H7 (cell line): ENCODE results near the gene GJD2. TPM values are rescaled to one million over a fixed set of nuclear protein-coding genes. Genes with fewer than 3 reads are reported as not detected.
A peak's percentile ranks its signal among the peaks of the same experiment; 100 is the strongest.

Source experiments
- DNase-seq: peaks from one replicate; pipeline ENCODE4 v3.0.0; 2012
- H3K27me3 ChIP-seq: 2 replicates; pipeline ENCODE4 v1.6.0; 2011; ENCODE audit warnings: mild to moderate bottlenecking, low read length; ENCODE audit not compliant: control insufficient read depth, insufficient read depth
- H3K36me3 ChIP-seq: replicated peaks from 2 replicates; pipeline ENCODE4 v1.5.1; 2011; ENCODE audit warnings: low read length; ENCODE audit not compliant: control insufficient read depth, insufficient read depth
- H3K4me3 ChIP-seq: 2 replicates; pipeline ENCODE4 v1.5.1; 2011; ENCODE audit warnings: low read depth, mild to moderate bottlenecking, control low read depth, low read length, moderate library complexity; ENCODE audit not compliant: insufficient read depth
- total RNA-seq: library from RNA; depleted of rRNA; stranded (reverse); fragments of >200 nt; shearing (Covaris generic); gene quantifications from 2 replicates; pipeline ENCODE4 v1.2.3, GENCODE V29; 2014

Gene GJD2
- total RNA-seq, 1 experiment from 2014 or later: 0.07 TPM

GRCh38 chr15:34789326-34789725, 34.5 kb upstream of the GJD2 start:
- H3K27me3 ChIP-seq: peaks cover 2% of the 10 kb centered on the region
- H3K4me3 ChIP-seq: no peak overlapping the region
- DNase-seq: no peak
- H3K36me3 ChIP-seq: peaks cover 2% of the 10 kb centered on the region; the same call in 1 of the 2 replicates

- Histone ChIP-seq H3K4me3 (no peak overlapping the region), H3K36me3 (no peaks in the 10 kb centered on the region), H3K27me3 (no peaks in the 10 kb centered on the region; the same call in 1 of the 2 replicates)
- no peak for DNase-seq
Observed at GRCh38 chr15:34786206-34786605, 31.4 kb upstream of the GJD2 start.

- Histone ChIP-seq H3K36me3 (no peaks in the 10 kb centered on the region), H3K27me3 (no peaks in the 10 kb centered on the region; the same call in 1 of the 2 replicates), H3K4me3 (no peak overlapping the region)
- no peak for DNase-seq
Observed at GRCh38 chr15:34783991-34784390, 29.2 kb upstream of the GJD2 start.

GRCh38 chr15:34783431-34783830, 28.6 kb upstream of the GJD2 start:
- Histone ChIP-seq H3K27me3 (no peaks in the 10 kb centered on the region; the same call in 1 of the 2 replicates), H3K36me3 (no peaks in the 10 kb centered on the region), H3K4me3 (no peak overlapping the region)
- DNase-seq: no peak

GRCh38 chr15:34782901-34783300, 28.1 kb upstream of the GJD2 start:
- Histone ChIP-seq H3K4me3 (no peak overlapping the region), H3K27me3 (no peaks in the 10 kb centered on the region; the same call in 1 of the 2 replicates), H3K36me3 (no peaks in the 10 kb centered on the region)
- DNase-seq: no peak

GRCh38 chr15:34780725-34781124, 25.9 kb upstream of the GJD2 start:
- Histone ChIP-seq H3K27me3 (no peaks in the 10 kb centered on the region), H3K36me3 (no peaks in the 10 kb centered on the region), H3K4me3 (no peak overlapping the region)
- DNase-seq: no peak

- Histone ChIP-seq H3K27me3 (no peaks in the 10 kb centered on the region), H3K36me3 (no peaks in the 10 kb centered on the region), H3K4me3 (no peak overlapping the region)
- no peak for DNase-seq
Observed at GRCh38 chr15:34776606-34777105, 21.9 kb upstream of the GJD2 start.

- Histone ChIP-seq H3K36me3 (no peaks in the 10 kb centered on the region), H3K4me3 (no peak overlapping the region), H3K27me3 (no peaks in the 10 kb centered on the region)
- DNase-seq: peak; percentile 25
Observed at GRCh38 chr15:34773917-34774316, 19.1 kb upstream of the GJD2 start.

GRCh38 chr15:34773013-34773412, 18.2 kb upstream of the GJD2 start:
- H3K27me3 ChIP-seq: no peaks in the 10 kb centered on the region
- no peaks in the 10 kb centered on the region for H3K36me3 ChIP-seq
- no peak for DNase-seq
- H3K4me3 ChIP-seq: no peak overlapping the region

- Histone ChIP-seq H3K36me3 (no peaks in the 10 kb centered on the region), H3K27me3 (no peaks in the 10 kb centered on the region), H3K4me3 (no peak overlapping the region)
- no peak for DNase-seq
Observed at GRCh38 chr15:34772312-34772711, 17.5 kb upstream of the GJD2 start.

- H3K36me3 ChIP-seq: no peaks in the 10 kb centered on the region
- no peaks in the 10 kb centered on the region for H3K27me3 ChIP-seq
- DNase-seq: no peak
- no peak overlapping the region for H3K4me3 ChIP-seq
Observed at GRCh38 chr15:34769711-34770110, 14.9 kb upstream of the GJD2 start.

- no peaks in the 10 kb centered on the region for H3K36me3 ChIP-seq
- H3K27me3 ChIP-seq: no peaks in the 10 kb centered on the region
- no peak overlapping the region for H3K4me3 ChIP-seq
Observed at GRCh38 chr15:34768530-34768929, 13.7 kb upstream of the GJD2 start.

GRCh38 chr15:34765741-34766140, 10.9 kb upstream of the GJD2 start:
- Histone ChIP-seq H3K36me3 (no peaks in the 10 kb centered on the region), H3K4me3 (no peak overlapping the region), H3K27me3 (no peaks in the 10 kb centered on the region)
- DNase-seq: no peak

More at GRCh38 chr15:34768530-34768929, 13.7 kb upstream of the GJD2 start:
- no peak for DNase-seq

- H3K36me3 ChIP-seq: no peaks in the 10 kb centered on the region
- DNase-seq: no peak
- peaks cover 25% of the 10 kb centered on the region for H3K27me3 ChIP-seq
- H3K4me3 ChIP-seq: no peak overlapping the region
Observed at GRCh38 chr15:34760909-34761308, 6.1 kb upstream of the GJD2 start.

GRCh38 chr15:34759992-34760391, 5.2 kb upstream of the GJD2 start:
- DNase-seq: no peak
- H3K36me3 ChIP-seq: no peaks in the 10 kb centered on the region
- peaks cover 34% of the 10 kb centered on the region for H3K27me3 ChIP-seq
- H3K4me3 ChIP-seq: no peak overlapping the region

- Histone ChIP-seq H3K27me3 (peaks cover 41% of the 10 kb centered on the region), H3K4me3 (no peak overlapping the region), H3K36me3 (no peaks in the 10 kb centered on the region)
- no peak for DNase-seq
Observed at GRCh38 chr15:34759347-34759746, 4.5 kb upstream of the GJD2 start.
